WI38 (cell line): ENCODE data around the gene PTGDR.

Experiments used
- H3K4me3 ChIP-seq: 2 replicates; pipeline ENCODE4 v1.5.1; 2011; ENCODE audit warnings: low read depth, mild to moderate bottlenecking, control low read depth, low read length
- CTCF ChIP-seq: IDR thresholded peaks from 2 replicates; pipeline ENCODE4 v1.5.1; 2012; ENCODE audit warnings: low read depth, mild to moderate bottlenecking, control low read depth, low read length

PTGDR gene

GRCh38 chr14:52248057-52248456 lies 19.4 kb upstream of the PTGDR start:
- TF ChIP-seq CTCF = no peak
- H3K4me3 ChIP-seq = no peak overlapping the region

- H3K4me3 ChIP-seq = no peak overlapping the region
- TF ChIP-seq CTCF = no peak
Observed at GRCh38 chr14:52251724-52252123, 15.8 kb upstream of the PTGDR start.

GRCh38 chr14:52253503-52253902 lies 14.0 kb upstream of the PTGDR start:
- no peak overlapping the region for H3K4me3 ChIP-seq
- TF ChIP-seq CTCF = no peak

- no peak for TF ChIP-seq CTCF
- no peak overlapping the region for H3K4me3 ChIP-seq
Observed at GRCh38 chr14:52254086-52254485, 13.4 kb upstream of the PTGDR start.

GRCh38 chr14:52258783-52259182 lies 8.7 kb upstream of the PTGDR start:
- H3K4me3 ChIP-seq = no peak overlapping the region
- no peak for TF ChIP-seq CTCF

GRCh38 chr14:52259434-52259833 lies 8.1 kb upstream of the PTGDR start:
- no peak overlapping the region for H3K4me3 ChIP-seq
- TF ChIP-seq CTCF = no peak

GRCh38 chr14:52262600-52262999 lies 4.9 kb upstream of the PTGDR start:
- no peak for TF ChIP-seq CTCF
- no peak overlapping the region for H3K4me3 ChIP-seq

GRCh38 chr14:52263190-52263589 lies 4.3 kb upstream of the PTGDR start:
- TF ChIP-seq CTCF = no peak

More at GRCh38 chr14:52263190-52263589, 4.3 kb upstream of the PTGDR start:
- no peak overlapping the region for H3K4me3 ChIP-seq
